HL-60 (cell line): ENCODE measurements around the gene TTYH2.

Experiments used
- DNase-seq, 2 experiments: peaks; one replicate each; pipeline ENCODE4 v3.0.0-alpha.2; 2010 to 2020; ENCODE audit warnings: low read depth in 1 of 2, low spot score in 1 of 2
- H3K27ac ChIP-seq: fragments of 250-450 bp; sonication (Bioruptor Pico); replicated peaks from 2 replicates; pipeline ENCODE4 v1.5.1; 2020; ENCODE audit warnings: mild to moderate bottlenecking, moderate library complexity
- H3K27me3 ChIP-seq: fragments of 250-450 bp; sonication (Bioruptor Pico); 2 replicates; pipeline ENCODE4 v1.5.1; 2021; ENCODE audit warnings: mild to moderate bottlenecking, moderate library complexity; ENCODE audit not compliant: insufficient read depth, poor library complexity, severe bottlenecking
- H3K4me3 ChIP-seq: replicated peaks from 2 replicates; pipeline ENCODE4 v1.5.1; 2011; ENCODE audit warnings: mild to moderate bottlenecking, control low read depth, low read length; ENCODE audit not compliant: insufficient read depth
- CTCF ChIP-seq: IDR thresholded peaks from one replicate; pipeline ENCODE4 v1.5.1; 2011; ENCODE audit warnings: low read length, control low read depth, inconsistent platforms; ENCODE audit not compliant: insufficient read depth
- GABPA ChIP-seq: IDR thresholded peaks from 2 replicates; pipeline ENCODE4 v1.6.1; 2012; ENCODE audit warnings: low read depth
- POLR2AphosphoS5 ChIP-seq: IDR thresholded peaks from 2 replicates; pipeline ENCODE4 v1.6.1; 2012; ENCODE audit warnings: low read depth
- REST ChIP-seq: IDR thresholded peaks from 2 replicates; pipeline ENCODE4 v1.6.1; 2012; ENCODE audit warnings: low read depth; ENCODE audit not compliant: insufficient replicate concordance
- SPI1 ChIP-seq: IDR thresholded peaks from 2 replicates; pipeline ENCODE4 v1.6.1; 2012; ENCODE audit warnings: low read depth, mild to moderate bottlenecking, borderline replicate concordance

Gene TTYH2

GRCh38 chr17:74206332-74206818 is 7.0 kb upstream of the TTYH2 start:
- H3K27ac ChIP-seq = no peak overlapping the region
- no peak for TF ChIP-seq REST
- no peak for TF ChIP-seq GABPA
- TF ChIP-seq CTCF = no peak
- no peak for TF ChIP-seq SPI1
- TF ChIP-seq POLR2AphosphoS5 = no peak
- no peak overlapping the region for H3K4me3 ChIP-seq
- no peak for DNase-seq
- no peaks in the 10 kb centered on the region for H3K27me3 ChIP-seq

- H3K27ac ChIP-seq = no peak overlapping the region
- DNase-seq = peak in 1 of 2 experiments; percentile 75
Measured at GRCh38 chr17:74210191-74211140, 2.9 kb upstream of the TTYH2 start.

More at GRCh38 chr17:74210191-74211140, 2.9 kb upstream of the TTYH2 start:
- H3K4me3 ChIP-seq = no peak overlapping the region
- H3K27me3 ChIP-seq = no peaks in the 10 kb centered on the region
- TF ChIP-seq SPI1 = no peak
- no peak for TF ChIP-seq GABPA
- TF ChIP-seq CTCF = peak; percentile 83
- TF ChIP-seq REST = no peak
- peak; percentile 75 for TF ChIP-seq POLR2AphosphoS5
